Measurements from ENCODE around the gene PNPT1. TPM values are rescaled to one million over a fixed set of nuclear protein-coding genes. Genes with fewer than 3 reads are reported as not detected.

Gene PNPT1
- polyA plus RNA-seq, 1 donor from 2014 or later = 23.4 TPM

GRCh38 chr2:55719852-55720251 lies 26.2 kb upstream of the PNPT1 start:
- no peaks in the 10 kb centered on the region for H3K79me2 ChIP-seq (replicated peaks; ENCODE audit: insufficient read depth, low read length)
- H3K4me3 ChIP-seq (ENCODE audit: low read length) = no peak overlapping the region
- no peaks in the 10 kb centered on the region for H4K20me1 ChIP-seq (ENCODE audit: insufficient read depth)
- H3K27ac ChIP-seq (ENCODE audit: low read length) = no peak overlapping the region
- no peaks in the 10 kb centered on the region for H3K36me3 ChIP-seq (ENCODE audit: insufficient read depth, low read length)
- no peaks in the 10 kb centered on the region for H3F3A ChIP-seq (ENCODE audit: insufficient read depth, low read length, poor library complexity, severe bottlenecking)
- TF ChIP-seq REST (IDR thresholded peaks at IDR 0.05; ENCODE audit: borderline replicate concordance) = no peak
- no peak for TF ChIP-seq TAF1 (IDR thresholded peaks at IDR 0.05; ENCODE audit: low read depth)
- TF ChIP-seq POLR2AphosphoS5 (IDR thresholded peaks at IDR 0.05) = no peak
- no peaks in the 10 kb centered on the region for H3K27me3 ChIP-seq (ENCODE audit: insufficient read depth, low read depth, low read length)
- no peak overlapping the region for H3K9ac ChIP-seq (ENCODE audit: low read length)
- no peak overlapping the region for H3K4me2 ChIP-seq (ENCODE audit: low read length)
- H3K9me2 ChIP-seq (ENCODE audit: insufficient read depth, low read length) = no peaks in the 10 kb centered on the region
- H3K9me3 ChIP-seq (ENCODE audit: low read length) = no peaks in the 10 kb centered on the region
- no peak overlapping the region for H2AFZ ChIP-seq (ENCODE audit: low read depth, low read length)

GRCh38 chr2:55718165-55719008 lies 24.7 kb upstream of the PNPT1 start:
- H3K79me2 ChIP-seq (replicated peaks; ENCODE audit: insufficient read depth, low read length) = no peaks in the 10 kb centered on the region
- no peaks in the 10 kb centered on the region for H3K36me3 ChIP-seq (ENCODE audit: insufficient read depth, low read length)
- no peak overlapping the region for H3K4me2 ChIP-seq (ENCODE audit: low read length)
- H3K9me3 ChIP-seq (ENCODE audit: low read length) = no peaks in the 10 kb centered on the region
- H3K27me3 ChIP-seq (ENCODE audit: insufficient read depth, low read depth, low read length) = no peaks in the 10 kb centered on the region
- H2AFZ ChIP-seq (ENCODE audit: low read depth, low read length) = no peak overlapping the region
- no peak overlapping the region for H3K9ac ChIP-seq (ENCODE audit: low read length)
- H3K27ac ChIP-seq (ENCODE audit: low read length) = no peak overlapping the region
- TF ChIP-seq CTCF (IDR thresholded peaks at IDR 0.05; ENCODE audit: poor library complexity, severe bottlenecking) = peak; percentile 87
- peak; percentile 89 for TF ChIP-seq RAD21 (conservative IDR thresholded peaks at IDR 0.05)
- no peak for TF ChIP-seq REST (IDR thresholded peaks at IDR 0.05; ENCODE audit: borderline replicate concordance)
- TF ChIP-seq SMC3 (conservative IDR thresholded peaks at IDR 0.05; ENCODE audit: poor library complexity) = peak; percentile 91
- H3K9me2 ChIP-seq (ENCODE audit: insufficient read depth, low read length) = no peaks in the 10 kb centered on the region
- H4K20me1 ChIP-seq (ENCODE audit: insufficient read depth) = no peaks in the 10 kb centered on the region
- H3K4me3 ChIP-seq (ENCODE audit: low read length) = no peak overlapping the region
- no peaks in the 10 kb centered on the region for H3F3A ChIP-seq (ENCODE audit: insufficient read depth, low read length, poor library complexity, severe bottlenecking)
